PC-9 (cell line): ENCODE results near the gene GNA12. TPM values are rescaled to one million over a fixed set of nuclear protein-coding genes. Genes with fewer than 3 reads are reported as not detected.

Experiments used
- BruUV-seq: library from RNA; stranded (reverse); fragments of 400-500 nt; replicated peaks from 2 replicates; lab custom pipeline; 2021; lab: Mats Ljungman, UMichigan
- CTCF ChIA-PET: fragments of 300-600 bp; sonication (Branson Sonifier 250); formaldehyde crosslinking; loops from one replicate; lab custom pipeline; 2022; ENCODE audit warnings: antibody characterized with exemption; lab: Charles Lee
- POLR2A ChIA-PET: fragments of 300-600 bp; sonication (Branson Sonifier 250); formaldehyde crosslinking; loops from one replicate; lab custom pipeline; 2022; ENCODE audit warnings: antibody characterized with exemption; ENCODE audit not compliant: unreplicated experiment; lab: Charles Lee
- DNase-seq, 2 experiments: peaks; one replicate each; pipeline versions ENCODE4 v3.0.0 to v3.0.0-alpha.2; 2015 to 2022; ENCODE audit warnings: mixed read lengths in 1 of 2
- H2AFZ ChIP-seq: fragments of 200-600 bp; sonication (generic); 2 replicates; pipeline ENCODE4 v1.8.1; 2017; ENCODE audit warnings: antibody characterized with exemption
- H3F3A ChIP-seq: fragments of 200-600 bp; sonication (generic); 2 replicates; pipeline ENCODE4 v1.8.1; 2017; ENCODE audit warnings: antibody characterized with exemption, mild to moderate bottlenecking, low read depth; ENCODE audit not compliant: insufficient read depth
- H3K27ac ChIP-seq: fragments of 200-600 bp; sonication (generic); 2 replicates; pipeline ENCODE4 v1.6.1; 2016; ENCODE audit warnings: mixed run types
- H3K27me3 ChIP-seq: fragments of 200-600 bp; sonication (generic); 2 replicates; pipeline ENCODE4 v1.6.1; 2016; ENCODE audit warnings: low read depth, mixed run types; ENCODE audit not compliant: insufficient read depth
- H3K36me3 ChIP-seq: fragments of 200-600 bp; sonication (generic); 2 replicates; pipeline ENCODE4 v1.6.1; 2016; ENCODE audit warnings: low read depth, mixed run types
- H3K4me1 ChIP-seq: fragments of 200-600 bp; sonication (generic); replicated peaks from 2 replicates; pipeline ENCODE4 v1.6.1; 2016; ENCODE audit warnings: mixed run types; ENCODE audit not compliant: insufficient read depth
- H3K4me2 ChIP-seq: fragments of 200-600 bp; sonication (generic); 2 replicates; pipeline ENCODE4 v1.6.1; 2017; ENCODE audit warnings: mixed run types
- H3K4me3 ChIP-seq: fragments of 200-600 bp; sonication (generic); 2 replicates; pipeline ENCODE4 v1.6.1; 2016; ENCODE audit warnings: mixed run types
- H3K79me2 ChIP-seq: fragments of 200-600 bp; sonication (generic); 2 replicates; pipeline ENCODE4 v1.6.1; 2017; ENCODE audit warnings: low read depth, mixed run types
- H3K9me2 ChIP-seq: fragments of 200-600 bp; sonication (generic); 2 replicates; pipeline ENCODE4 v1.8.1; 2017; ENCODE audit warnings: mild to moderate bottlenecking; ENCODE audit not compliant: insufficient read depth
- H3K9me3 ChIP-seq: fragments of 200-600 bp; sonication (generic); 2 replicates; pipeline ENCODE4 v1.8.1; 2016; ENCODE audit warnings: low read depth; ENCODE audit not compliant: insufficient read depth
- H4K20me1 ChIP-seq: fragments of 200-600 bp; sonication (generic); 2 replicates; pipeline ENCODE4 v1.8.1; 2017; ENCODE audit not compliant: insufficient read depth
- EZH2 ChIP-seq: fragments of 200-600 bp; sonication (generic); IDR thresholded peaks from 2 replicates; pipeline ENCODE4 v1.8.0; 2017; ENCODE audit warnings: antibody characterized with exemption, low read depth
- intact Hi-C: fragments of 100-400 bp; cut with micrococcal nuclease; formaldehyde crosslinking; loops from one replicate; pipeline ENCODE4 v1.10.0; 2022; ENCODE audit not compliant: unreplicated experiment
- total RNA-seq: library from RNA; stranded (reverse); gene quantifications from 2 replicates; pipeline ENCODE4 v1.2.3, GENCODE V29; 2021
- TF ChIP-seq, protein P1 (sequence below): fragments of 200-600 bp; sonication (generic); conservative IDR thresholded peaks from 2 replicates; pipeline ENCODE4 v1.6.1; 2017; ENCODE audit warnings: mixed run types, antibody characterized with exemption, mild to moderate bottlenecking, moderate library complexity

Gene GNA12
- total RNA-seq, 1 experiment from 2014 or later: 51.7 TPM

DNA sequence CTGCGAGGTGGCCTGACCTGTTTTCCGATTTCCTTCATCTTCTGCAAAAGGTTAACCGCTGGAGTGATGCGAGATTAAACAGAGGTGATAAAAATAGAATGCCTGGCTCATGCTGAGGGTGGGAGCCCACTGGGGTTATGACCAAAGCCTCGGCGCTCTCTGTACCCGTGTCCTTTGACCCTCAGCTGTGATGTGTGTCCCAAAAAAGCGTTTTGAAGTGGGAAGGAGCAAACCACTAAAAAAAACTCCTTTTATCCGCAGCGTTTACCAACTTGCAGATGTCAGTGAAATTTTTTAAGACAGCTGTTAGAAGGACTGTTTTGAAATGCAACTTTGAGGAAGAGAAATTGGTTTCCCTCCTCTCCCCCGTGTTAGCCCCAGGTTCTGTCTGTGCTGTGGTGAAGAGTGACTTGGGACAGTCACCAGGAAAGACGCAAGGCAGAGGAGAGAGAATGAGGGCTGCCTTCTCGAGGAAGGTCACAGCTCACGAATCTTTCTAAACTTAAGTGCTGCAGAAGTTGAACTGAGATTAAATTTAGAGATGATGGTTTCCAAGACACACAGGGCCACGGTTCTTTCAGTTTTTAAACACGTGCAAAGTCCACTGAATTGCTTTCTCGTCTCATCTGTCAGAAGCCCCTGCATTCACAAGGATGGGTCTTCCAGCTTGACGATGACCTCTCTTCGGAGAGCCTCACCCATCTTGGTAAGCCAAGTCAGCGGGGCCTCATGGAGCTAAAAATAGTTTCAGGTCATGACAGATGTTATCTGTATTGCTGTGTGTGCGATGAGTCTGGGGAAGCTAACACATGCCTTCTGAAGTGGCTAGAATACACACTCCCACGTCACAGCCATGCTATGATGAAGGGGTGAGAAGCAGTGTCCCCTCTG is 128.5 kb downstream of the GNA12 start:
- no peak for TF ChIP-seq EZH2
- TF ChIP-seq, protein P1, sequence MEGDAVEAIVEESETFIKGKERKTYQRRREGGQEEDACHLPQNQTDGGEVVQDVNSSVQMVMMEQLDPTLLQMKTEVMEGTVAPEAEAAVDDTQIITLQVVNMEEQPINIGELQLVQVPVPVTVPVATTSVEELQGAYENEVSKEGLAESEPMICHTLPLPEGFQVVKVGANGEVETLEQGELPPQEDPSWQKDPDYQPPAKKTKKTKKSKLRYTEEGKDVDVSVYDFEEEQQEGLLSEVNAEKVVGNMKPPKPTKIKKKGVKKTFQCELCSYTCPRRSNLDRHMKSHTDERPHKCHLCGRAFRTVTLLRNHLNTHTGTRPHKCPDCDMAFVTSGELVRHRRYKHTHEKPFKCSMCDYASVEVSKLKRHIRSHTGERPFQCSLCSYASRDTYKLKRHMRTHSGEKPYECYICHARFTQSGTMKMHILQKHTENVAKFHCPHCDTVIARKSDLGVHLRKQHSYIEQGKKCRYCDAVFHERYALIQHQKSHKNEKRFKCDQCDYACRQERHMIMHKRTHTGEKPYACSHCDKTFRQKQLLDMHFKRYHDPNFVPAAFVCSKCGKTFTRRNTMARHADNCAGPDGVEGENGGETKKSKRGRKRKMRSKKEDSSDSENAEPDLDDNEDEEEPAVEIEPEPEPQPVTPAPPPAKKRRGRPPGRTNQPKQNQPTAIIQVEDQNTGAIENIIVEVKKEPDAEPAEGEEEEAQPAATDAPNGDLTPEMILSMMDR: no peak
- no TSS peak for BruUV-seq
- H3K9me2 ChIP-seq: no peaks in the 10 kb centered on the region
- DNase-seq: no peak
- H3K27ac ChIP-seq: no peak overlapping the region
- ChIA-PET CTCF (no interaction called here), POLR2A (no interaction called here)
- no peaks in the 10 kb centered on the region for H3K4me1 ChIP-seq
- H3K27me3 ChIP-seq: no peaks in the 10 kb centered on the region
- H2AFZ ChIP-seq: no peak overlapping the region
- no peaks in the 10 kb centered on the region for H4K20me1 ChIP-seq
- intact Hi-C loops: no loop called here
- no peak overlapping the region for H3K4me2 ChIP-seq
- H3K4me3 ChIP-seq: no peak overlapping the region
- no peaks in the 10 kb centered on the region for H3K79me2 ChIP-seq
- H3K36me3 ChIP-seq: 0 out of 2 replicates have a peak, but pooled peaks cover 4% of the 10 kb centered on the region
- no peaks in the 10 kb centered on the region for H3K9me3 ChIP-seq
- no peaks in the 10 kb centered on the region; the same call in 1 of the 2 replicates for H3F3A ChIP-seq

- no peak for TF ChIP-seq EZH2
- TF ChIP-seq, protein P1: no peak
- no peaks in the 10 kb centered on the region for H3K27me3 ChIP-seq
- no peak overlapping the region for H3K27ac ChIP-seq
- H3K4me3 ChIP-seq: no peak overlapping the region
- no peak overlapping the region for H2AFZ ChIP-seq
- no TSS peak for BruUV-seq
- no peak overlapping the region for H3K4me2 ChIP-seq
- H3K79me2 ChIP-seq: no peaks in the 10 kb centered on the region
- H3K36me3 ChIP-seq: 0 out of 2 replicates have a peak, but pooled peaks cover 3% of the 10 kb centered on the region
- H3K9me2 ChIP-seq: no peaks in the 10 kb centered on the region
- ChIA-PET POLR2A (no interaction called here), CTCF (interaction anchor here (0.6 kb wide), 1 partner anchor 284 kb away, joined by 3 read pairs; no protein-coding TSS in a partner anchor)
- no peaks in the 10 kb centered on the region for H3K4me1 ChIP-seq
- intact Hi-C loops: no loop called here
- H4K20me1 ChIP-seq: no peaks in the 10 kb centered on the region
- no peak for DNase-seq
- H3F3A ChIP-seq: no peaks in the 10 kb centered on the region; the same call in 1 of the 2 replicates
- H3K9me3 ChIP-seq: no peaks in the 10 kb centered on the region
Measured at GRCh38 chr7:2714636-2715035, 129.5 kb downstream of the GNA12 start.

DNA sequence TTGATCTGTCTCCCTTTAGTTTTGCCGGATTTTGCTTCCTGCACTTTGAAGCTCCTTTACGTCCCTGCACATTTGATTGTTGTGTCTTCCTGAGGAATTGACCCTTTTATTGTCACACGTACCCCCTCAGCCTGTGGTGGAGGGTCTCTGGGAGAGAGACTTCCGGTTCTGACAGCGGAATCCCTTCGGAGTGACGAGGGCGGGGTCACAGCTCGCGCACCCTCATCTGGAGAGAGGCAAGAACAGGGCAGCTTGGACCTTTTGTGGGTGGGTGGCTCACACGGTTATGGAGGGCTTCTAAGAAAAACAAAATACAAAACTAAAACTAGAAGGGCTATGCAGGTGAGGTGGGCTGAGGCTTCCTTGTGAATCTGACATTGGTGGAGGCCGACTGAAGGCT is 130.1 kb downstream of the GNA12 start:
- no peaks in the 10 kb centered on the region for H3K79me2 ChIP-seq
- no peaks in the 10 kb centered on the region for H3K9me2 ChIP-seq
- H3K4me1 ChIP-seq: no peaks in the 10 kb centered on the region
- H3K4me3 ChIP-seq: no peak overlapping the region
- no peak overlapping the region for H3K27ac ChIP-seq
- POLR2A ChIA-PET: no interaction called here
- no peaks in the 10 kb centered on the region; the same call in 1 of the 2 replicates for H3F3A ChIP-seq
- no peaks in the 10 kb centered on the region for H3K27me3 ChIP-seq
- H3K9me3 ChIP-seq: no peaks in the 10 kb centered on the region
- H3K4me2 ChIP-seq: no peak overlapping the region
- 0 out of 2 replicates have a peak, but pooled peaks cover 3% of the 10 kb centered on the region for H3K36me3 ChIP-seq
- no peak for TF ChIP-seq EZH2
- TF ChIP-seq, protein P1: no peak
- no peak overlapping the region for H2AFZ ChIP-seq
- no TSS peak for BruUV-seq
- intact Hi-C loops: no loop called here
- no peak for DNase-seq
- no peaks in the 10 kb centered on the region for H4K20me1 ChIP-seq
- CTCF ChIA-PET: interaction anchor here (0.6 kb wide), 1 partner anchor 284 kb away, joined by 3 read pairs; no protein-coding TSS in a partner anchor
